Fibroblast of skin of left biceps (primary cell): ENCODE data around the gene HMMR.
"Not testable (repeated sequence)": the region's sequence is repeated elsewhere in the genome, so short reads cannot be mapped to it uniquely, and the experiment has no call there.

Source experiments
- DNase-seq, 2 experiments: peaks; one replicate each; pipeline ENCODE4 v3.0.0-alpha.2; 2013; ENCODE audit warnings: low read depth in 2 of 2

HMMR gene

GRCh38 chr5:163506095-163506457 is 45.6 kb downstream of the HMMR start:
- no peak for DNase-seq

- DNase-seq = no peak
Measured at GRCh38 chr5:163506726-163507125, 46.3 kb downstream of the HMMR start.

GRCh38 chr5:163508753-163509152 is 48.3 kb downstream of the HMMR start:
- no peak for DNase-seq

- DNase-seq = peak in 1 of 2 experiments; percentile 66
Measured at GRCh38 chr5:163509291-163509951, 49.0 kb downstream of the HMMR start.

GRCh38 chr5:163512526-163512925 is 52.1 kb downstream of the HMMR start:
- no peak for DNase-seq

- no peak for DNase-seq
Measured at GRCh38 chr5:163525096-163525495, 64.7 kb downstream of the HMMR start.

GRCh38 chr5:163529698-163530097 is 69.3 kb downstream of the HMMR start:
- no peak for DNase-seq

GRCh38 chr5:163531272-163531671 is 70.8 kb downstream of the HMMR start:
- no peak for DNase-seq

GRCh38 chr5:163532171-163533084 is 72.0 kb downstream of the HMMR start:
- DNase-seq = no peak

GRCh38 chr5:163533223-163533622 is 72.8 kb downstream of the HMMR start:
- no peak for DNase-seq

- DNase-seq = no peak
Measured at GRCh38 chr5:163534492-163535094, 74.2 kb downstream of the HMMR start.

- DNase-seq = no peak
Measured at GRCh38 chr5:163535290-163535689, 74.9 kb downstream of the HMMR start.

- DNase-seq = not testable (repeated sequence)
Measured at GRCh38 chr5:163536442-163536841, 76.0 kb downstream of the HMMR start.

GRCh38 chr5:163540696-163541095 is 80.3 kb downstream of the HMMR start:
- DNase-seq = no peak
